Measurements from ENCODE around the gene GAGE1. TPM values are rescaled to one million over a fixed set of nuclear protein-coding genes. Genes with fewer than 3 reads are reported as not detected.
"Not testable (repeated sequence)": the region's sequence is repeated elsewhere in the genome, so short reads cannot be mapped to it uniquely, and the experiment has no call there.

The GAGE1 gene, protein sequence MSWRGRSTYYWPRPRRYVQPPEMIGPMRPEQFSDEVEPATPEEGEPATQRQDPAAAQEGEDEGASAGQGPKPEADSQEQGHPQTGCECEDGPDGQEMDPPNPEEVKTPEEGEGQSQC
- total RNA-seq, result not detected

DNA sequence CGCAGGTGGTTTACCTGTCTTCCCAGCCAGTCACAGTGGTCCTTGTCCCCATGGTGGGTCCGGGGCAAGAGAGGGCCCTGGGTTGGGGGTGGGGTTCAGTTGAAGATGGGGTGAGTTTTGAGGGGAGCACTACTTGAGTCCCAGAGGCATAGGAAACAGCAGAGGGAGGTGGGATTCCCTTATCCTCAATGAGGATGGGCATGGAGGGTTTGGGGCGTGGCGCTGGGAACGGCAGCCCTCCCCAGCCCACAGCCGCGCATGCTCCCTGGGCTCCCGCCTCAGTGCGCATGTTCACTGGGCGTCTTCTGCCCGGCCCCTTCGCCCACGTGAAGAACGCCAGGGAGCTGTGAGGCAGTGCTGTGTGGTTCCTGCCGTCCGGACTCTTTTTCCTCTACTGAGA is at the start of gene GAGE1:
GAGE1 (plus strand) TSS at position 301 of the 400 bp plus-strand sequence. CDS start 1,155 bp downstream, outside the sequence.
- H3K4me3 Mint-ChIP-seq, H3K36me3 Mint-ChIP-seq, H3K9me3 Mint-ChIP-seq, H3K4me1 Mint-ChIP-seq, DNase-seq, H3K27ac Mint-ChIP-seq, H3K27me3 Mint-ChIP-seq: not testable (repeated sequence)

DNA sequence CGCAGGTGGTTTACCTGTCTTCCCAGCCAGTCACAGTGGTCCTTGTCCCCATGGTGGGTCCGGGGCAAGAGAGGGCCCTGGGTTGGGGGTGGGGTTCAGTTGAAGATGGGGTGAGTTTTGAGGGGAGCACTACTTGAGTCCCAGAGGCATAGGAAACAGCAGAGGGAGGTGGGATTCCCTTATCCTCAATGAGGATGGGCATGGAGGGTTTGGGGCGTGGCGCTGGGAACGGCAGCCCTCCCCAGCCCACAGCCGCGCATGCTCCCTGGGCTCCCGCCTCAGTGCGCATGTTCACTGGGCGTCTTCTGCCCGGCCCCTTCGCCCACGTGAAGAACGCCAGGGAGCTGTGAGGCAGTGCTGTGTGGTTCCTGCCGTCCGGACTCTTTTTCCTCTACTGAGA is 47.8 kb upstream of the GAGE1 start, which contains the start of gene GAGE12E:
GAGE12E (plus strand) TSS at position 301 of the 400 bp plus-strand sequence. CDS start 1,155 bp downstream, outside the sequence.
- H3K36me3 Mint-ChIP-seq, H3K9me3 Mint-ChIP-seq, H3K27me3 Mint-ChIP-seq, H3K4me3 Mint-ChIP-seq, H3K27ac Mint-ChIP-seq, H3K4me1 Mint-ChIP-seq, DNase-seq: not testable (repeated sequence)

DNA sequence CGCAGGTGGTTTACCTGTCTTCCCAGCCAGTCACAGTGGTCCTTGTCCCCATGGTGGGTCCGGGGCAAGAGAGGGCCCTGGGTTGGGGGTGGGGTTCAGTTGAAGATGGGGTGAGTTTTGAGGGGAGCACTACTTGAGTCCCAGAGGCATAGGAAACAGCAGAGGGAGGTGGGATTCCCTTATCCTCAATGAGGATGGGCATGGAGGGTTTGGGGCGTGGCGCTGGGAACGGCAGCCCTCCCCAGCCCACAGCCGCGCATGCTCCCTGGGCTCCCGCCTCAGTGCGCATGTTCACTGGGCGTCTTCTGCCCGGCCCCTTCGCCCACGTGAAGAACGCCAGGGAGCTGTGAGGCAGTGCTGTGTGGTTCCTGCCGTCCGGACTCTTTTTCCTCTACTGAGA is 38.3 kb upstream of the GAGE1 start, which contains the start of gene GAGE12F:
GAGE12F (plus strand) TSS at position 301 of the 400 bp plus-strand sequence. CDS start 1,155 bp downstream, outside the sequence.
- H3K36me3 Mint-ChIP-seq, H3K4me3 Mint-ChIP-seq, H3K4me1 Mint-ChIP-seq, H3K9me3 Mint-ChIP-seq, DNase-seq, H3K27ac Mint-ChIP-seq, H3K27me3 Mint-ChIP-seq: not testable (repeated sequence)

DNA sequence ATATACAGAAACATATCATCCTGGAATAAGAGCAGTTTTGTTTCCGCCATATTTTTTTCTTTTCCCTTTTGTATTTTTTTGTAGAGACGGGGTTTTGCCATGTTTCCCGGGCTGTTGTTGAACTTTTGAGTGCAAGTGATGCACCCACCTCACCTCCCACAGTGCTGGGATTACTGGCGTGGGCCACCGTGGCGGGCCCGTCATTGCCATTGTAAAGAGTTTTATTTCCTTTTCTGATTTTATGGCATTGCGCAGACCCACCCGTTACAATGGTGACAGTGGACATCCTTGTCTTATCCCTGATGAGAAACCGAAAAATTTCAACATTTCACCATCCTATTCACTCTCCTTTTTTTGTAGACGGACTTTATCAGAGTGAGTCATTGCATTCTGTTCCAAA is 30.1 kb upstream of the GAGE1 start:
- not testable (repeated sequence) for H3K4me1 Mint-ChIP-seq, H3K27ac Mint-ChIP-seq, DNase-seq, H3K9me3 Mint-ChIP-seq, H3K4me3 Mint-ChIP-seq, H3K36me3 Mint-ChIP-seq, H3K27me3 Mint-ChIP-seq

DNA sequence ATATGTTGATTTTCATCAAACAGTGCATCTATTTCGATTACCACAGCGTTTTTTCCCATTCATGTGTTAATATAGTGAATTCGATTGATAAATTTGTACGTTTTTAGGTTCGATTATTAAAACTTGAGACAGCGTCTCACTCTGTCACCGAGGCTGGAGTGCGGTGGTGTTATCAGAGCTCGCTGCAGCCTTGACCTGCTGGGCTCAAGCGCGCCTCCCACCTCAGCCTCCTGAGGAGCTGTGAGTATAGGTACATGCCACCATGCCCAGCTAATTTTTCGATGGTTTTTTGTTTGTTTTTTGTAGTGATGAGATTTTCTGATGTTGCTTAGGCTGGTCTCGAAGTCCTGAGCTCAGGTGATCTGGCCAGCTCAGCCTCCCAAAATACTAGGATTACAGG is 29.7 kb upstream of the GAGE1 start:
- not testable (repeated sequence) for H3K27ac Mint-ChIP-seq, H3K4me3 Mint-ChIP-seq, H3K9me3 Mint-ChIP-seq, DNase-seq, H3K4me1 Mint-ChIP-seq, H3K36me3 Mint-ChIP-seq, H3K27me3 Mint-ChIP-seq

DNA sequence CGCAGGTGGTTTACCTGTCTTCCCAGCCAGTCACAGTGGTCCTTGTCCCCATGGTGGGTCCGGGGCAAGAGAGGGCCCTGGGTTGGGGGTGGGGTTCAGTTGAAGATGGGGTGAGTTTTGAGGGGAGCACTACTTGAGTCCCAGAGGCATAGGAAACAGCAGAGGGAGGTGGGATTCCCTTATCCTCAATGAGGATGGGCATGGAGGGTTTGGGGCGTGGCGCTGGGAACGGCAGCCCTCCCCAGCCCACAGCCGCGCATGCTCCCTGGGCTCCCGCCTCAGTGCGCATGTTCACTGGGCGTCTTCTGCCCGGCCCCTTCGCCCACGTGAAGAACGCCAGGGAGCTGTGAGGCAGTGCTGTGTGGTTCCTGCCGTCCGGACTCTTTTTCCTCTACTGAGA is 28.7 kb upstream of the GAGE1 start, which contains the start of gene GAGE12G:
GAGE12G (plus strand) TSS at position 301 of the 400 bp plus-strand sequence. CDS start 1,155 bp downstream, outside the sequence.
- H3K9me3 Mint-ChIP-seq, H3K4me3 Mint-ChIP-seq, H3K27ac Mint-ChIP-seq, DNase-seq, H3K27me3 Mint-ChIP-seq, H3K36me3 Mint-ChIP-seq, H3K4me1 Mint-ChIP-seq: not testable (repeated sequence)

DNA sequence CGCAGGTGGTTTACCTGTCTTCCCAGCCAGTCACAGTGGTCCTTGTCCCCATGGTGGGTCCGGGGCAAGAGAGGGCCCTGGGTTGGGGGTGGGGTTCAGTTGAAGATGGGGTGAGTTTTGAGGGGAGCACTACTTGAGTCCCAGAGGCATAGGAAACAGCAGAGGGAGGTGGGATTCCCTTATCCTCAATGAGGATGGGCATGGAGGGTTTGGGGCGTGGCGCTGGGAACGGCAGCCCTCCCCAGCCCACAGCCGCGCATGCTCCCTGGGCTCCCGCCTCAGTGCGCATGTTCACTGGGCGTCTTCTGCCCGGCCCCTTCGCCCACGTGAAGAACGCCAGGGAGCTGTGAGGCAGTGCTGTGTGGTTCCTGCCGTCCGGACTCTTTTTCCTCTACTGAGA is 19.2 kb upstream of the GAGE1 start, which contains the start of gene GAGE12H:
GAGE12H (plus strand) TSS at position 301 of the 400 bp plus-strand sequence. CDS start 1,155 bp downstream, outside the sequence.
- DNase-seq, H3K27ac Mint-ChIP-seq, H3K4me1 Mint-ChIP-seq, H3K9me3 Mint-ChIP-seq, H3K4me3 Mint-ChIP-seq, H3K36me3 Mint-ChIP-seq, H3K27me3 Mint-ChIP-seq: not testable (repeated sequence)

DNA sequence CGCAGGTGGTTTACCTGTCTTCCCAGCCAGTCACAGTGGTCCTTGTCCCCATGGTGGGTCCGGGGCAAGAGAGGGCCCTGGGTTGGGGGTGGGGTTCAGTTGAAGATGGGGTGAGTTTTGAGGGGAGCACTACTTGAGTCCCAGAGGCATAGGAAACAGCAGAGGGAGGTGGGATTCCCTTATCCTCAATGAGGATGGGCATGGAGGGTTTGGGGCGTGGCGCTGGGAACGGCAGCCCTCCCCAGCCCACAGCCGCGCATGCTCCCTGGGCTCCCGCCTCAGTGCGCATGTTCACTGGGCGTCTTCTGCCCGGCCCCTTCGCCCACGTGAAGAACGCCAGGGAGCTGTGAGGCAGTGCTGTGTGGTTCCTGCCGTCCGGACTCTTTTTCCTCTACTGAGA is 9.6 kb upstream of the GAGE1 start, which contains the start of gene GAGE2A:
GAGE2A (plus strand) TSS at position 301 of the 400 bp plus-strand sequence. CDS start 1,155 bp downstream, outside the sequence.
- not testable (repeated sequence) for H3K27ac Mint-ChIP-seq, H3K36me3 Mint-ChIP-seq, H3K4me3 Mint-ChIP-seq, DNase-seq, H3K9me3 Mint-ChIP-seq, H3K27me3 Mint-ChIP-seq, H3K4me1 Mint-ChIP-seq

DNA sequence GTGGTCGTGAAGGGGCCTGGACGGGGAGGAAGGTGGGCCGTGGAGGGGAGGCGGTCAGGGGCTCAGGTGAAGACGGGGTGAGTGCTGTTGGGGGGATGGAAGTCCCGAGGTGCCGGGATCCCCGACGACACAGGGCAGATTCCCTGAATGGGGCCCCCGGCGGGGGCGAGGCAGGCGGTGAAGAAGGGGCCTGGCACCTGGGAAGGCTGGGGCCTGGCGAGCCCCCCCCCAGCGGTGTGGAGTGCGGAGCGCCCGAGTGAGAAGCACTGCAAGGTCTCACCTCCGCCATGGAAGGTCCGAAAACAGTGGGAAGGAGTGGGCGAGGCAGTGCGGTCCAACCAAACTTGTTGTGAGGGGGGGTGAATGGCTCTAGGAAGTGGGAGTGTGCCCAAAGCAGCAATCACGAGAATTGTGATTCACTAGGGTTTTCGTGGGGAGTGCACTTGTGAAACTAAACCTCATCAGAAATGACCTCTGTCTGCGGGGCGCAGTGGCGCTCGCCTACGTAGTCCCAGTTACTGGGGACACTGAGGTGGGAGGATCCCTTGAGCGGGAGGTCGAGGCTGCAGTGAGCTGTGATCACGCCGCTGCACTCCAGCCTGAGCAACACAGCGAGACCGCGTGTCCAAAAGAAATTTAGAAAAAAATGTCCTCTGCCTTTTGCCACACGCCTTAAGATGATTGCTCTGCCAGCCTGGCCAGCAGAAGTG is 8.9 kb upstream of the GAGE1 start:
- H3K9me3 Mint-ChIP-seq, H3K4me1 Mint-ChIP-seq, DNase-seq, H3K27me3 Mint-ChIP-seq, H3K36me3 Mint-ChIP-seq, H3K4me3 Mint-ChIP-seq, H3K27ac Mint-ChIP-seq: not testable (repeated sequence)

DNA sequence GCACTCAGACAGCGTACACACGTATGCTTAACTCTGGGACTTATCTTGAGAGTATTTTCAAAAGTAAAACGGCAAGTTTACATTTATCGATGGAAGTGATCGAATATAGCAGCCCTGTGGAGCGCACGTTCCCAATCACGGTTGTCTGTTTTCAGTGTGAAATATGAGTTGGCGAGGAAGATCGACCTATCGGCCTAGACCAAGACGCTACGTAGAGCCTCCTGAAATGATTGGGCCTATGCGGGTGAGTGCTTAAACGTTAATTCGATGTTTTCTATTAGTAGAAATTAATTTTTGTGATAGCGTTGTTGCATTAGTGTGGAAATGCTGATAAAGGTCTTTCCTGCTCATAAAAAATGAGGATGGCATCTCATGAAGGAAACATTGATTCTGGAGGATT is 8.3 kb upstream of the GAGE1 start:
- not testable (repeated sequence) for H3K4me1 Mint-ChIP-seq, H3K27me3 Mint-ChIP-seq, DNase-seq, H3K9me3 Mint-ChIP-seq, H3K27ac Mint-ChIP-seq, H3K4me3 Mint-ChIP-seq, H3K36me3 Mint-ChIP-seq

DNA sequence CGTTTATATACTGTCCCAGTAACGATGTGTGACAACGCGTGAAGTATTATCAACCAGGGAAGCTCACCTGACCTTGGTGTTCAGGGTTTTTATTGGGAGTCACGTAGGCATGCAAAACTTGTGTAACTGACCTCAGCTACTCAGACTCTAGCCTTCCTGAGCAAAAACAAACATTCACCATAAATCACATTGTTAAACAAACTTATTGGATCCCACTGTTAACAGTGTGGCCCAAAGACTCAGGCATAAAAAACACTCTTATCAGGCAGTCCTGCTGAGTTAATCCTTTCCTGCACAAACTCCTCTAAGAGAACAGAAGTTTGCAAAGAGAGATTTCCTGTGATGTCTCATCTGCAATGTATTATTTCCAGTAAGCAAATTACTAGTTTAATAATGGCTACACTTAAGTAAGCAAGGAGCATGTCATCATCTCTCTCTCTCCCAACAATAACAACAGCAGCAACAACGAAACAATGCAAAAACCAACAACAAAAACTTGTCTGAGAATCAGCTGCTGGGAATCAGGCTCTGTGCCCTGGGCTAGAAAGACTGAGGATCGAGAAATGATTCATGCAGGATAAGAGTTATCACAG is 12.0 kb downstream of the GAGE1 start:
- Mint-ChIP-seq H3K27ac (no peak overlapping the region), H3K4me1 (no peaks in the 10 kb centered on the region), H3K27me3 (no peaks in the 10 kb centered on the region), H3K36me3 (no peaks in the 10 kb centered on the region), H3K9me3 (no peaks in the 10 kb centered on the region), H3K4me3 (no peak overlapping the region)
- no peak for DNase-seq

DNA sequence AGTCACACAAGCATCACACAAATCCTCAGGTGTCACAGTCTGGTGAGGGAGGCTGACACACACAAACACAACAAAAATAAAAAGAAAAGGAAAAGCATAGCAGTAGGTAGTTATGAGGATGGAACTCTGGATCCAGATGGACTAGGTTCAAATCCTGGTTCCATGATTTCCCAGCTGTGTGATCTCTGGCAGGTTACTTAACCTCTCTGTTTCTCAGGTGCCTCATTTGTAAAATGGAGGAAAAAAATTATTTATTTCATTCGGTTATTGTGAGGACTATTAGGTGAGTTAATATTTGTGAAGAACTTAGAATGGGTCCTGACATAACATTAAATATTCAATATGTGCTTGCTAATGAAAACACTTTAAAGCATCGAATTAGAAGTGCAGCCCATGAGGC is 19.8 kb downstream of the GAGE1 start:
- no peaks in the 10 kb centered on the region for H3K27me3 Mint-ChIP-seq
- H3K9me3 Mint-ChIP-seq, result no peaks in the 10 kb centered on the region
- no peak for DNase-seq
- H3K4me3 Mint-ChIP-seq, result no peak overlapping the region
- H3K36me3 Mint-ChIP-seq, result no peaks in the 10 kb centered on the region
- no peak overlapping the region for H3K27ac Mint-ChIP-seq
- H3K4me1 Mint-ChIP-seq, result no peaks in the 10 kb centered on the region

DNA sequence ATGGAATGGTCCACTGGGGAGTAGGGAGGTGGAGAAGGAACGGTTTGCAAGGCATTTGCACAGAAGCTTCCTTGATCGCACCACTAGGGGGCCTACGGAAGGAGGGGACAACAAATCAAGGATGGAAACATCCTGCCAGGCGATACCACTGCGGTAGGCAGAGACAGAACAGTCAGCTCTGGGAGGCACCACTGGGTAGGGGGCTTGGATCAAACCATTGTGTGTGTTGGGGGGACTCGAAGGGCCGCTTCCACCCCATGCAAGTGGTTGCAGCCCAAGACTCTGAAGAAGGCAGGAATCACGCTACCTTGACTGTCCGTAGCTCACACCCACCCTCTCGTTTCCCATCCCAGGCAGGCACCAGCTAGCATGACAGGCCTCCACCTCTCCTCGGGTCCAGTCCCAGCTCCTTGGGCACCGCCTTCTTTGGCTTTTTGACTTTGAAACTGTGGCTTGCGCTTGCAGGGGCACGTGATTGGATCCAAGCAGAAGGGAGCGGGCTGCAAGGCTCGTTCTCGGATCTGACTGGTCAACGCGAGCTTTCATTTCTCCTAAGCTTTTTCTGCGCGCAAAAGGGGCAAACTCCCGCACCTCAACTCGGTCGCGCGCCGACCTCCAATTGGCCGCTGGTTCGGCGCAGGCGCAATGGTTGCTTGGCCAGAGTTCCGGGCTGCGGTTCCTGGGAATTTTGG is 28.4 kb downstream of the GAGE1 start:
- H3K4me1 Mint-ChIP-seq, result no peaks in the 10 kb centered on the region
- DNase-seq, result peak; percentile 38
- H3K27me3 Mint-ChIP-seq, result peaks cover 6% of the 10 kb centered on the region
- peaks cover 4% of the 10 kb centered on the region for H3K9me3 Mint-ChIP-seq
- no peaks in the 10 kb centered on the region for H3K36me3 Mint-ChIP-seq
- peak overlapping the region; percentile 67 for H3K4me3 Mint-ChIP-seq
- peak overlapping the region; percentile 54 for H3K27ac Mint-ChIP-seq

DNA sequence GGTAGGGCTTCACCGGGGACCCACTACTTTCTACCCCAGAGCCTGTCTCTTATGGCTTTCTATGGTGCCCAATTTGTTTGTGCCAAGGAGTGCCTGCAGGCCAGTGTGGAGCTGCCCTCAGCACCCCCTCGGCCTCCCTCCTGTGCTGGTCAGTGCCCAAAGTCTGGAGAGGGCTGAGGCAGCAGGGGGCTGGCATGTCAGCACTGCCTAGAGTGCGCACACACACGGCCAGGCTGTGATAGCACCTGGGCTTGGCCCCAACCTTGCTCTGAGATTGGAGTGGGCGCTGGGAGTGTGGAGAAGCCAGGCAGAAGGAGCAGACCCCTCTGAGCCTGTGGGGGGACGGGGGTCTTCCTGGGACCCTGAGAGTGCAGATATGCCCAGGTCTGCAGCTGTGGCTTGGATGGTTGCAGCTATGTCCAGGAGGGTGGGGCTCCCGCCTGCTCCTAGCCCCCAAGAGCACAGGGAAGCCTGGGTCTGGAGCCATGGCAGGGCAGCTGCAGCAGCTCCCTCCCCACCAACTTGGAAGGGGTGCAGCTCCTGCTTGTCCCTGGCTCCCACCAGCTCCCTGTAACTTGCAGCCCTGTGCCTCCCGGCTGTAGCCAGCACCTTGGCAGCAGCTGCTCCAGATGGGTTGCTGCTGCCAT is 46.3 kb downstream of the GAGE1 start:
- Mint-ChIP-seq H3K27ac (no peak overlapping the region), H3K27me3 (peaks cover 4% of the 10 kb centered on the region), H3K4me3 (no peak overlapping the region), H3K36me3 (no peaks in the 10 kb centered on the region), H3K4me1 (no peaks in the 10 kb centered on the region), H3K9me3 (no peaks in the 10 kb centered on the region)
- DNase-seq, result no peak

DNA sequence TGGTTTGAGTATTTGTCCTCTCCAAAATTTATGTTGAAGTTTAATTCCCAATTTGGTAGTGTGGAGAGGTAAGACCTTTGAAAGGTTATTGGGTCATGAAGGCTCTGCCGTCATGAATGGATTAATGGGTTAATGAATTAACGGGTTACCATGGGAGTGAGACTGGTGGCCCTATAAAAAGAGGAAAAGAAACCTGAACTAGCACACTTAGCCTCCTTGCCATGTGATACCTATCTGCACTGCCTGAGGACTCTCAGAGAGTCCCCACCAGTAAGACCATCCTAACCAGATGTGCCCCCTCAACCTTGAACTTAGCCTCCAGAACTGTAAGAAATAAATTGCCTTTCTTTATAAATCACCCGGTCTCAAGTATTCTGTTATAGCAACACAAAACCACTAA is 57.7 kb downstream of the GAGE1 start:
- Mint-ChIP-seq H3K4me1 (no peaks in the 10 kb centered on the region), H3K4me3 (no peak overlapping the region), H3K36me3 (no peaks in the 10 kb centered on the region), H3K27me3 (no peaks in the 10 kb centered on the region), H3K27ac (no peak overlapping the region), H3K9me3 (no peaks in the 10 kb centered on the region)
- DNase-seq, result no peak
